MV-4-11 (cell line): Measurements from ENCODE around the gene TRMT61B.

Experiments used
- DNase-seq: peaks from one replicate; lab custom pipeline; 2025; lab: John Stamatoyannopoulos, UW

The TRMT61B gene

GRCh38 chr2:28855977-28856376 is 14.1 kb downstream of the TRMT61B start:
- DNase-seq: no peak

GRCh38 chr2:28855193-28855592 is 14.9 kb downstream of the TRMT61B start:
- DNase-seq: no peak

DNA sequence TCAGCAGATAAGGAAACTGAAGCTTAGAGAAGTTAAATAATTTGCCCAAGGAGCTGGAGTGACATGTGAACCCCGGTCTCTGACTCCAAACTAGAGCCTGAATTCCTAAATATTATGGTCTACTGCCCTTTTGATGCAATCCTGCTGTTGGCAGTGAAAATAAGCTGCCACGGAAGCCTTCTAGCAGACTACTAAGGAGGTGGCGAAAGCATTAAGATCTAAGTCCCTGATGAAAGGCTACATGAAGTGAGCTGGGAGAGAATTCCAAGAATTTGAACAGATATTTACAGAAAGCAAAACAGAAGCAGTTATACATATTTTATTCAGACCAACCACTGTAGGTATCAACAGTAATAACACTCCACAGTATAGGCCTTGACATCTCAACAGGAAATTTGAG is 28.1 kb downstream of the TRMT61B start:
- DNase-seq: no peak

- DNase-seq: no peak
These were observed 31.1 kb downstream of the TRMT61B start for GRCh38 chr2:28838971-28839370.

GRCh38 chr2:28835781-28836180 is 34.3 kb downstream of the TRMT61B start:
- no peak for DNase-seq

DNA sequence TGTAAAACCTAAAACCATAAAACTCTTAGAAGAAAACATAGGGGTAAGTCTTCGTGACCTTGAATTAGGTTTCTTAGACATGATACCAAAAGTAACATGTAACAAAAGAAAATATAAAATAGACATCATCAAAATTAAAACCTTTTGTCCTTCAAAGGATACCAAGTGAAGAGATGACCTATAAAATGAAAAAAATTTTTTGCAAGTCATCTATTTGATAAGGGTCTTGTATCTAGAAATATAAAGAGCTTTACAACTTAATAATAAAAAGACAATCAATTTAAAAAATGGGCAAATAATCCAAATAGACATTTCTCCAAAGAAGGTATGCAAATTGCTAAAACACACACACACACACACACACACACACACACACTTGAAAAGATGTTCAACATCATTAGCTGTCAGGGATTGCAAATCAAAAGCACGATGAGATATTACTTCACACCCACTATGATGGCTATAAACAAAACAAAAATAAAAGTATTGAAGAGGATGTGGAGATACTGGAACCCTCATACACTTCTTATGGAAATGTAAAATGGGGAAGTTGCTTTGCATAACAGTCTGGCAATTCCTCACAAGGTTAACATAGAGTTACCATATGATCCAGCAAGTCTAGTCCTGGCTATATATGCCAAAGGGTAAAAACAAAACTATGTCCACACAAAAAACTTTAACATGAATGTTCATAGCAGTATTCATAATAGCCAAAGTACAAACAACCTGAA is 36.2 kb downstream of the TRMT61B start:
- DNase-seq: peak; percentile 52

DNA sequence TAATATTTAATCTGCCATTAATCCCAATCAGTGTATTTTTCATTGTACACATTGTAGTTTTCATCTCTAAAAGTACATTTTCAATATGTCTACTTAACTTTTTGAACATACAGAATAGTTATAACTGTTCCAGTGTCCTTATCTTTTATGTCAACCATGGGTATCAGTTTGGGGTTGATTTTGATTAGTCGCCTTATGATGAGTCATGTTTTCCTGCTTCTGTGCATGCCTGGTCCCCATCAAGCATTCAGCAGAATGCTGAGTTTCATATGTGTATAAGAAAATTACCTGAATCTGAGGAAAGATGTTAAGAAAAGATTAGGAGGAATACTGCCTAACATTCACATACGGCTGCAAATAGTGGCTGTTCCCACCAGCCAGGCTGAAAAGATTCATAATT is 41.7 kb downstream of the TRMT61B start:
- DNase-seq: no peak

GRCh38 chr2:28824870-28825269 is 45.2 kb downstream of the TRMT61B start:
- DNase-seq: no peak

GRCh38 chr2:28824207-28824606 is 45.9 kb downstream of the TRMT61B start:
- no peak for DNase-seq

DNA sequence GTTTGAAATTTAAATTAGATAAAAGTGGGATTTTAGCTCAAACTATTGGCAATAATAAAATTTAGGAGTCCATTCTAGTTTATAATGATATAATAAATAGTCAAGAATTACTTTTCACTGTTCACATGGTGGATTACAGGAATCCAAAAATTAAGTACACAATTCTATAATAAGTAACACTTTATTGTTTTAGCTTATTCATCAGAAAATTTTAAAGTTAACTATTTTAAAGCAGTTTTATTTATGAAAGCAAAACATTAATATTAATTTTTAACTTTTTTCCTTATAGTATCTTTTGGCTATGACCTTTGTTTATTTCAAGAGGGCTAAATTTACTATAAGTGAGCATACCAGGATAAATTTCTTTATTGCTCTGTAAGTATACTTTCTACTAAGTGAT is 48.1 kb downstream of the TRMT61B start:
- no peak for DNase-seq

DNA sequence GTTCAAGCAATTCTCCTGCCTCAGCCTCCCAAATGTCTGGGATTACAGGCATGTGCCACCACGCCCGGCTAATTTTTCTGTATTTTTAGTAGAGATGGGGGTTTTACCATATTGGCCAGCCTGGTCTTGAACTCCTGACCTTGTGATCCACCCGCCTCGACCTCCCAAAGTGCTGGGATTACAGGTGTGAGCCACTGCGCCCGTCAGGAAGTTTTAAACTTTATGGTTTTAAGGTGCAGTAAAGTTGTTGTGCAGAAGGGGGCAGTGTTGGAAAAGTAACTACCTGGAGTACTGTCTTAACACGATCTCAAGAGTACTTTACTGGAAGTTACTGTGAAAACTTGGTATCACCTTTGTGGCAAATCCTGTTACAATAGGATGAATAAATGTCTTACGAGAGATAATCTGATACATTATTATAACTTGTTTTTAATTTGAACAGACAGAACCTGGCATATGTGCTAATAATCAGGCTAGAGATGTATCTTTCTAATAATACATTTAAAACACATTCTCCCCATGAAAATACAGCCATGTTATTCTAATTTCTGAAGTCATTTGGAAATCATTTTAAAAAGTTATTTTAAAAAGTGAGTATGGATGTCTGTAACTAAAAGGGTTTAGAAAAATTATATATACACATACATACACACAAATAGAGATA is 48.7 kb downstream of the TRMT61B start:
- peak; percentile 19 for DNase-seq

GRCh38 chr2:28818053-28818452 is 52.1 kb downstream of the TRMT61B start:
- no peak for DNase-seq

GRCh38 chr2:28810384-28811285 is 59.5 kb downstream of the TRMT61B start, which contains the start of gene SPDYA:
SPDYA (plus strand) TSS chr2:28810834; CDS start chr2:28816015, 5,181 bp downstream.
- DNase-seq: peak; percentile 65

- no peak for DNase-seq
These were observed 60.2 kb downstream of the TRMT61B start for GRCh38 chr2:28809927-28810326.

DNA sequence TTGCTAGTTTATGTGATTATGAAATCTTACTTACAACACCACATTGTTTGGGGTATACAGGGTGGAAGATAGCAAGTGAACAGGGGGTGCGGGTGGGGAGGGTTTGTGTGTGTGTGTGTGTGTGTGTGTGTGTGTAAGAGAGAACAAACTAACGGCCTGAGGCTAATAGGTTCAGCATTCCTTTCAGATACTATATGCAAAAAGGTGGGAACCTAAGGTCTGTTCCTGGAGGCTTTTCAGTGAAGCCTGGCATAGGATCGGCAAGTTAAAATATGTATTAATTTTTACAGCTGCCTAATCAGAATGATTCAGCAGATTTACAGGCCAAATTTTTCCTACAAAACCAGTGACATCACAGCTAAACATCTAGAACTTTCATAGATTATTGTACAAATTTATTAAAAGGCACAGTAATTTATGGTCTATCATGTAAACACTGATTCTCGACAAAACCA is 67.1 kb downstream of the TRMT61B start:
- no peak for DNase-seq

DNA sequence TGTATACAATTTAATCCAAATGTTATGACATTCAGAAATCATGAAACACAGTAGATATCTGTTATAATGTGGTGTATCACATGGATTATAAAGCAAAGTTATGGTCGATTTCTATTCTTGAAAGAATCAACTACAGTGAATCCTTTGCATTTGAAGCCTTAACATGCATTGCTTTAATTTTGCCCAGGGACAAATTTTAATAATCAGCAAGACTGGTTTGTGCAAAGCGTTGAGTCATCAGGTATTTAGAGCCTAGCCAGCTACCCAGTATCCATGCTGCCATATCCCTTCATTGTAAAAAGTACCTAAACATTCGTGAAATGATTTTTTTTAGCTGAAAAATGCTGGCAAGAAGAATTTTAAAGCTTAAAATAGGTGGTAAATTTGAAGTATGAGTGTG is 68.4 kb downstream of the TRMT61B start:
- DNase-seq: no peak
